GM19324 (cell line): ENCODE data around the gene SPTBN1.
"Not testable (repeated sequence)": the region's sequence is repeated elsewhere in the genome, so short reads cannot be mapped to it uniquely, and the experiment has no call there.

Experiments used
- ATAC-seq: cut with Tn5 transposase; IDR thresholded peaks from one replicate; pipeline ENCODE4 v1.9.1; 2021; ENCODE audit warnings: mild to moderate bottlenecking, moderate library complexity; ENCODE audit not compliant: unreplicated experiment, low FRiP score

SPTBN1 gene

DNA sequence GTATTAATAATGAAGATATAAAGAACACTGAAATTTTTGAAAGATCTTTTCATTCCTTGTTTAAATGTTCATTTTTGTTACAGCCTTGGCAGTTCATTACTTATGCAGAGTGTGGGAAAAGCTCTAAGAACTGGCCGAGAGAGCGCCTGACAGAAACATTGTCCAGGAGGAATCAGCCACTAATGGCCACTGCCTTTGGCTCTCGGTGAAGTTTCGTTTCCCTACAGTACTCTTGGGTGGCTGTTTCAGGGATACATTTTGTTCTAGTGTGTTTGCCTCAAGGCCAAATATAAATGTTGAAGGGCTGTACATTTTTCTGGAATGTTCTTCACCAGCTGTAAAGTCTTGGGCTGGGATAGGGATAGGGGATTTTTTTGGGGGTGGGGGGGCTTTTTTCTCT lies 10.7 kb downstream of the SPTBN1 start:
- ATAC-seq, result no peak

DNA sequence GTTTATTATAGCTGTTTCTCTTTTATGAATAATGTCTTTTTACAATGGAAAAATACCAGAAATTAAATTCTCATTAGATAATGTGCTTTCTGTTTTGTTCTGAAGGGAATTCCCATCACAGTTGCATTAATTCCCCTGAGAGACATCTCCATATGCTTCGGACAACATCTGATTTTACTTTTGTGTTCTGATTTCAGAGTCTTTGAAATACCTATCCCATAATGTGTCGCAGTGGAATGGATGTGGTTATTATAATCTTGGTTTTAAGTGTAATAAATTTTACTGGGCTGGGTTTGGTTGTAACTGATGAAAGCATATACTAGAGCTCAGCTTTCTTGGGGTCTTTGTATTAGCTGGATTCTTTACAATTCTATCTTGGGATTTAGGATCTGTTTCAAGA lies 12.5 kb downstream of the SPTBN1 start:
- ATAC-seq, result no peak

DNA sequence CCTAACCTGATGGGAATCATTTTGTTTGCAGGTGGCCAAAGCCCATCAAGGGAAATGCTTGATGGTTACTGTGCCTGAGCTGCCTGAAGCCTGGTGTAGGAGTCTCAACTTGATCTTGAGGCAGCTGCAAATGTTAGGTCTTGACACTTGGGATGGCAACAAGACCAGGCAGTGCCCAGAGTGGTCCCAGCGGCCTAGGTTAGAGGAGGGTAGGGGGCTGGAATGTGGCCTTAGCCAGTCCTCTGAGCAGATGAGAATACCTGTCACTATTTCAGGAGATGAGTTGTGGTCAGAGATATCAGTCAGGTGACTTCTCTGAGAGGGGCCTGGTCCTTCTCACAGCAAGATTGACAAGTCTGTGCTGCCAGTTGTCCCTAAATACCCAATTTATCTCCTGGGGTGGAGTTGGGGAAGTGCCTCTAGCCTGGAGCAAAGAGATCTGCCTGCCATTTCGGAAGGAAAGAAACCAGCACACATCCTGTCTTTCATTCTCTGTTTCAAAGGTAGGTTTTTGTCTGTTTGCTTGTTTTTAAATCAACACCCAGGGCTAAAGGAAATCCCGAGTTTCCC lies 13.4 kb downstream of the SPTBN1 start:
- ATAC-seq, result no peak

DNA sequence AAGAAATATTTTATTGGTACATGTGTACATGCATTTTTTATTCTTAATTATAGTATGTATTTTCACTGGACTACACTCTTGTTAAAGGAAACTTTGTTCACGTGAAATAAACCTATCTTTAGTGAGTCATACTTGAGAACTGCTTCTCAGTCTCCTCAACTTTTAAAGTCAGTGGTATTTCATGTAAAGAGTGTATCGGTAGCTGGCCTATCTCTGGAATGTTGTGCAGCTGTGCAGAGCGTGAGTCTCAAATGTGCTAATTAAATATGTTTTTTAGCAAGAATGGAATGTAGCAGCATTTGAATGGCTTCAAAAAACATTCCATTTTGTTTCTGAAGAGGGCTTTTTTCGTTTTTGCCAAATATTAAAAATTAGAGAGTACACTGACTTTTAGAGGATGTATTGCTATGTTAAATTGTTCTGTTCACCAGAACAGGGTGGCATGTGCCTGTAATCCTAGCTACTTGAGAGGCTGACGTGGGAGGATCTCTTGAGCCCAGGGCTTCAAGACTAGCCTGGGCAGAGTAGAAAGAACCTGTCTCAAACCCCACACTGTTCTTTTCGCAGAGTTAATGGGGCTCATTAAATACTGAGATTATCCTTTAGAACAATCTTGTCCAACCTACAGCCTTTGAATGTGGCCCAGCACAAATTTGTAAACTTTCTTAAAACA lies 14.3 kb downstream of the SPTBN1 start:
- ATAC-seq, result no peak

DNA sequence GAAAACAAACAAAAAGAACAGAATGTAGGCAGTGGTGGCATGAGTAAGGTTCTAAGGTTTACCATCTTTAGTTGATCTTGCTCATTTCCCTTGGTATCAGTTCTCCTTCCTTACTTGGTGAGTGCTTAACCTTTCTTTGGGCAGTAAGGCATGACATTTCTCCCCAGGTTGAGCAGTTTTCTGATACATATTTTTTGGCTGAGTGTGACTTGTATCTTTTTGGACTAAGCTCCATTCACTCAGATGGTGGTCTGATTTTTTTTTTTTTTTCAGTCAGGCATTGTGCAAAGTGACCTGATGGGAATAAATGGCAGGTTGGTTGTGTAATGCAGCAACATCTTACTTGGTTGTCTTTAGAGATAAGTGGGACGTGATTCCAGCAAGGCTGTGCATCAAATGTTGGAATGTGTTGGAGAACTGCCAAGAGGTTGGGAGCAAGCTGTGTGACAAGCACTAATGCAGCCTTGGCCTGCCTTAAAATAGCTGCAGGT lies 15.1 kb downstream of the SPTBN1 start:
- ATAC-seq, result no peak

DNA sequence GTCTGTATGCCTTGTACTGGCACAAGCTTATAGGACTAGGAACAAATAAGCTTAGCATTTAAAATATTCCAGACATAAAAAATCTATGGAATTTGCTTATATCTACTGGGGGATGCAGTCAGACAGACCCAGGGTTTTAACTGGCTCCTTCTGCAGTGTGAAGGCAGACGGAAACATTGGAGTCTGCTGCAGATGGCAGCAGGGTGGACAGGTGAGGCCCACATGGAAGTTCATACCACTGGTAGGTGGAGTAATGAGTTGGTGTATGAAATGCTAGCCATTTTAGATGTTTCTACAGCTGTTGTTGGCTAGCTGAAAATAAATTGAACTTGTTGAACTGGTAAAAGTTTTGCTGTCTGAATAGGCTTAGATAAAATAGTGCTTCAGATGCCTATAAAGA lies 17.7 kb downstream of the SPTBN1 start:
- no peak for ATAC-seq

DNA sequence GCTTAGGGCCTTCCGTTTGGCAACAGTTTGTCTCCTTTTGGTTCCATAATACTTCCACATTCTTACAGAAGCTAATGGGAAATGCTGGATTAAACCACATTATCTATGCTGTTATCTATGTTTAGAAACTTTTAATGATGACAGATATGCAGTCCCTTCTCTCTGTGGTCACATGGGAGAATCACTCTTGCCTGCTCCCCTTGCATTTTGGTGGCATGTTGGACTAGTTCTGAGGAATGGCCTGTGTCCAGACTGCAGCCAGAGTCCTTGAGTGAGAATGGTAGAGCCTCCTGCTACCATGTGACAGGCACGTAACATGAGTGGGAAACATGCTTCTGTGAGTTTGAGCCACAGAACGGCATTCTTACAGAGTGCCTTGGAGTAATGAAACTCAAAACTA lies 19.2 kb downstream of the SPTBN1 start:
- ATAC-seq, result no peak

DNA sequence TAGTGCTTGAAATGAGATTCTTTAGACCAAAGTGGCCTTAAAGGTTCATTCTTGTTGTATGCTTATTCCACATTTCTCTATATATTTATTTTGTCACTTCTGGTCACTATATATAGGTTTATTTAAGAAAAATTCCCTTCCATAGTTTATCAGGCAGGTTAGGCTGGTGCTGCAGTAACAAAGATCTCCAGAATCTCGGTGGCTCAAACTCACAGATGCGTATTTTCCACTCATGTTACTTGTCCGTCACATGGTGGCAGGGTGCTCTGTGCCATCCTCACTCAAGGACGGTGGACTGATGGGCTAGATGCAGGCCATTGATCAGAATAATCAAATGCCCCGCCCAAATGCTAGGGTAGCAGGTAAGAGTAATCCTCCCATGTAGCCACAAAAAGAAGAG lies 19.8 kb downstream of the SPTBN1 start:
- ATAC-seq, result no peak

DNA sequence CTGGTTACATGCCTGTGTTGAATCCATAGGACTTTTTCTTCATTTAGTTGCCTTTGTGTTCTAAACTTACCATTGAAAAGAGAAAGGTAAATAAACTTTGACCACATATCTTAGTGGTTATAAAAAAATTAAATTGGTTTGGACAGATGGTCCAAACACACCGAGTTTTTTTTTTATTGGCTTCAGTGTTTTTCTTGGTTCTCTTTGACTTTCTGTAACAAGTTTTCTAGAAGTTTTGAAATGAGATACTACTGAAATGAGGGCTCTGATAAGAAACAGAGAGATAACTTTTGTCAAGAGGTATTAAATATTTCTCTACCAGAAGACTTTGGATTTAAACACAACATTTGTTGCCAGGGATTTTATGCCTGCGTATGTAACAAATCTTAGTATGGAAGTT lies 20.7 kb downstream of the SPTBN1 start:
- ATAC-seq, result no peak

DNA sequence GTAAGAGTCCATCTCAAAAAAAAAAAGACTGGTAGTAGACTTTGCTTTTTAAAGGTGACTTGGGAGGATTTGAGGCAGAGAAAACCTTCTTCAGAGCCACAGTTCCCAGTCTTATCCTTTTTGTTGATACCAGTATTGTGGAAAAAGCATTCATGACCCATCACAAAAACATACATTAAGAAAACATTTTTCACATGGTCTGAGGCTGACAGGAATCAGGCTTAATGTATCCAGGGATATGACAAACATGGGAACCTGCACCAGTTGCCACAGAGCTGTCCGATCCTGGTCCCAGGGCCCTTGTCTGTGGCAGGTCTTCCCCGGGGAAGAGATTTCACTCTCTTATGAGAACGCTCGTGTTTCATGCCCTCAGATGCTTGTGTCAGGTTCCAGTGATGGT lies 21.8 kb downstream of the SPTBN1 start:
- no peak for ATAC-seq

DNA sequence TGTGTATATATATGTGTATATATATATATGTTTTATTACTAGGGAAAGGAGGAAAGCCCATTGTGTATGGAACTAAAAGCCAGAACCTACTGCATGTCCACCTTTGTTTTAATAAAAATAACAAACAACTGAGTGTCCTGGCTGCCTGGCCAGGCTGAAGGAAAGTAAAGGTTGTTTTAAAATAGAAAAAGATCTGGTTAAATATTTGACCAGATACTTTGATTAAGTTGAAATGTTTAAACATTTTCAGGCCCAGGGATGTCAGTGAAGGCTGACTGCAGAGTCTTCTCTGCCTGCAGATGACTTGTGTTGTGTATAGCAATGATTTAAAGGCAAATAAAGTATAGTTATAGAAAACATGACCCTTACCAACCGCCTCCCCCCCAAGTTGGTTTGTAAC lies 22.8 kb downstream of the SPTBN1 start:
- ATAC-seq, result no peak

DNA sequence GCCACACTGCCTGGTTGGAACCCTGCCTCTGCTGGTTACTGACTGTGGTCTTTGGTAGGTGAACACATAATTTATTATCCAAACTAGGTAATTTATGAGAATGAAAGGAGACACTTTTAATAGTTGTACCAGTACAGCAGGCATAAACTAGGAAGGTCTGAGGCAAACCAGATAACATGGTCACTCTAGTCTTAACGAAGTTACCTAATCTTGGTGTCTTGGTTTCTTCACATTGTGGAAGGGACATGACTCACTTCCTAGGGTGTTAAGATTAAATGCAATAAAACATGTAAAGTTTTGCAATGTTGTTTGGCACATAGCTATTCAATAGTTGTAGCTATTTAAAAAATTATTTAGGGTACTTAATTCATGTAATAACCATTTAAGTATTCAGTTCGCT lies 23.3 kb downstream of the SPTBN1 start:
- no peak for ATAC-seq

DNA sequence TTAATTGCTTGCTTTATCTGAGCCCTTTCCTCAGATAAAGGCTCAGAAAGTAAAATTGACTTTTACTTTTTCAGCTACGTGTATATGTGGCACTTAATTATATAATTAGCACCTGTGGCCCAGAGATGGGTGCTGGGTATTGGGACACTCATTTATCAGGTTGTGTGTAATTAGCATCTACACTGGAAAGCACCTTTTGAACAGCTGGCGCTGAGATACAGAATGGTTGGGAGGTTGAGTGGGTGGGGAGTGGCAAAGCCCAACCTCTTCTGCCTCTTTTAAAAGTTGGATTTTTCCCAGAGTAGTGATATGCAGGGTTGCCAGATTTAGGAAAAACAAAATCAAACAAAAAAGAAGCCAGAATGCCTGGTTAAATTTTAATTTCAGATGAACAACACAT lies 23.9 kb downstream of the SPTBN1 start:
- no peak for ATAC-seq

DNA sequence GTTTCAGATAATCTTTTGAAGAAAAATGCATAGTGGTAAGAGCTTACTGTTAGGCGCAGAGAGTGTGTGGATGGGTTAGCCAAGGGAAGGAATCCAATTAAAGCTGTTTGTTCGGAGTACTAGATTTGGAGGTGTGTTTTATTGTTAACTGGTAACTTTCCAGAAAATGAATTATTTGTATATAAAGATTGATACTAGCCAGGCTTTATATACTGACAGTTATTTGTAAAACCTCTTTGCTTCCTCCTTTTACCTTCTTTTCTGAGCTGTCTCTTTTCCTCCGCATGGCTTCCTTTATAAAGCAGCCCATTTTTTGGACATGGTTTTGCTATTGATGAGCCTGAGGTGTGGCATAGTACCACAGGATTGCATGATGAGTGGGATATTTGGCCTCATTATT lies 25.6 kb downstream of the SPTBN1 start:
- ATAC-seq, result no peak

DNA sequence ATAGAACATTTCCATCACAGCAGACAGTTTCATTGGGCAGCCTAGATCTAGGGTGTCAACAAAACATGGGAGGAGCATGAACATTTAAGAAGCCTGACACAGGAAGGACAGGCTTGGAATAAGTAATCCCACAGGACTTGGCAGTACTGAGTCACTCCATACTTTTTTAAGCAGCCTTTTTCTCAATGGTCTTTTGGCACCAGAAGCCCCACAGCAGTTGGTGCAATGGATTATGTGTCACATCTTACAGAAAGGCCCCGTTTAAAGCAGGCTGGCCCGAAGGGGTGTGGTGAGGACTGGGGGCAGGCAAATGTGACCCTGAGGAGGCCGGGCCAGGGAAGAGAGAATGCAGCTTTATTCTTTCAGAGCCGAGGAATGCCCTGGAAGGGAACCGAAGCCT lies 26.6 kb downstream of the SPTBN1 start:
- no peak for ATAC-seq

DNA sequence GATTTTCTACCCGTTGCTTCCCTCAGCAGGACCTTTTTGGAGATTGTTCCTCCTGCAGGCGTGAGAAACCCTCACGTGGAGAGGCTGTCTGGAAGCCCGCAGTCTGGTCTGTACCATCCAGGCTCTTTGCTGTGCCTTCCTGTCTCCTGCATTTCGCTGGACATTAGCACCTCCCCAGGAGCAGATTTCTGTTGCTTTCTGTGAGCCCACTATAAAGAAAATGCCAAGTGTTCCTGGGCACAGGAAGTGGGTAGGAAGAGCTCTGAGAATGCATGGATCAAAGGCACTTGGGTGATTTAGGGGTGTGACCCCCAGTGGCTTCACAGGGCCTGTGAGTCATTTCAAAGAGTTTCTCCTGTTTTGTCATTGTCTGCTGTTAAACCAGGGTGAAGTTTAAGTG lies 27.3 kb downstream of the SPTBN1 start:
- no peak for ATAC-seq

DNA sequence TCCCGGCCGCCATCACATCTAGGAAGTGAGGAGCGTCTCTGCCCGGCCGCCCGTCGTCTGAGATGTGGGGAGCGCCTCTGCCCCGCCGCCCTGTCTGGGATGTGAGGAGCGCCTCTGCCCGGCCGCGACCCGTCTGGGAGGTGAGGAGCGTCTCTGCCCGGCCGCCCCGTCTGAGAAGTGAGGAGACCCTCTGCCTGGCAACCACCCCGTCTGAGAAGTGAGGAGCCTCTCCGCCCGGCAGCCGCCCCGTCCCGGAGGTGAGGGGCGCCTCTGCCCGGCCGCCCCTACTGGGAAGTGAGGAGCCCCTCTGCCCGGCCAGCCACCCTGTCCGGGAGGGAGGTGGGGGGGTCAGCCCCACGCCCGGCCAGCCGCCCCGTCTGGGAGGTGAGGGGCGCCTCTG lies 29.6 kb downstream of the SPTBN1 start:
- ATAC-seq, result not testable (repeated sequence)

DNA sequence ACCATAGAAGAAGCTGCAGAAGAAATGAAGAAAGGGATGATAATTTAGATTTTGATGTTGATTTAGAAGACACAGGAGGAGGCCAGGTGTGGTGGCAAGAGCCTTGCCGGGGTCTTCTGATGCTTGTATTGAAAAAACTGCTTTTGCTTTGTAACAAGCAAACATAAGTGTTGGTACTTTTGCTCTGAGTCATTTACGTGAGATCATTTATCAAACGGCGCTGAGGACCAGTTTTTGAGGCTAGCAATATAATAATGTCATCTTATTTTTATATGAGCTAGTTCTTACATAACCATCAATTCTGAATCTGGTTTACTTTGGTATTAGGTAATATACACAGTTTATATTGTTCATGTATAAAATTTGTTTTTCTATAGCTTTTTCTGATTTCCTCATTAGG lies 30.6 kb downstream of the SPTBN1 start:
- no peak for ATAC-seq

DNA sequence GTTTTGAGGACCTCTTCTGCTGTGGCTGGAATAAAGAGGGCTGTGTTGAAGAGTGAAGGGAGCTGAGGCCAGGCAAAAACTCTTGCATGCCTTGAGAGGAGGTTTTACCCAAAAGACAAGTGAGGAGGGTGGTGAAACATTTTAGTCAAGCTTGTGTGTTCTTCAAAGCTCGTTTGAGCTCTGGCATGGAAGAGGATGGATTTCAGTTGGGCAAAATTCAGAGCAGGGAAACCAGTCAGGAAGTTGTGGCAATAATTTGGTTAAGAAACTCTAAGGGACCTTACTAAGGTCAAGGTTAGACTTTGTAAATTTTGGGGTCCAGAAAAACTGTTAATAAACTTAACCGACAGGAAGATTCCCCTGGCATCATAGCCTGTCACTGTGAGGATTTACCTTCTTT lies 34.7 kb downstream of the SPTBN1 start:
- no peak for ATAC-seq

DNA sequence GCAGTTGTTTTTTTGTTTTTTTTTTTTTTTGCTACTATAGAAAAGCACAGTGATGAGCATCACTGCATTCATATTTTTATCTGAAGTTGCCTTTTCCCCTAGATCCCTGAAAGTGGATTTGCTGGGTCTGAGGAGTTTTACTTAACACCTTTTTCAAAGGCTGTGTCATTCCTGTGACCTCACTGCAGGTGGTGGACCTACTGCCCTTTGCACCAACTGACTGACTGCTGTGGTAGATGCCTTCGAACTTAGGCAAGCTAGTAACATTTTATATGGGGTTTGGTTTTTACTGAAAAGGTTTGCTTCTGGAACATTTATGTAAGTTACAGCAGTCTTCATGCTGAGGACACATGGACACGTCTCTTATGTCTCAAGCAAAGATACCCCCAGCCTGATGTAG lies 36.2 kb downstream of the SPTBN1 start:
- ATAC-seq, result no peak

DNA sequence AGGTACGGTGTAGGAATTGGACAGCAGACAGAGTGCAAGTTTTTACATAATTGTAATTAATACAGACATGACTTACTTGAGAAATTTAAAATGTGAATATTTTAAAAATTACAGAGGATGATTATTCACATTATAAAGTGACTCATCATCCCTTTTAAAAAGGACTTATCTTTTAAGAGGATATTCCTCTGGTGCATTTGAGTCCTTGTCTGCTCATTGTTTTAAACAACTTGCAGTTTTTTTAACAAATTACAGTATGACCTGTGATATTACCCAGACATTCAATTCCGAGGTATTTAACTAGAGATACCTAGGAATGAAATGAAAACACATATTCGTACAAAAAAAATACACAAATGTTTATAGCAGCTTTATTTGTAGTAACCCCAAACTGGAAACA lies 38.0 kb downstream of the SPTBN1 start:
- no peak for ATAC-seq

DNA sequence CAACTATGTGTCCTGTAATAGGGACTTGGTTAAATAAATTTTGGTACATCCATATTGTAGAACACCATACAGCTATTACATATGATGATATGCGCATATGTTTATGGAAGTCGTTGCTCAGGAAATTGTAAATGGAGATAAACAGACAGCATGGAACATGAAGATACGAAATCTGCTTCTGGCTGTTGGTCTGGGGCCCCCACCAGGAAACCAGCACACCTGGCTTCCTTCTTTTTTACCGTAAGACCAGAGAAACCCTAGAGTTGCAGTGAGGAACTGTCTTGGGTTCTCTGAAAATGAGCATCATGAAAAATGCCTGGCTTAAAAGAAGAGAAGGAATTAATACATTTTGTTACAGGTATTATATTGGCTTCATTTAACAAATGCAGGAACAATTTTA lies 40.8 kb downstream of the SPTBN1 start:
- no peak for ATAC-seq
